WTC11 (cell line): ENCODE results near the gene HDAC7.

Source experiments
- ARID4B ChIP-seq: sonication (generic); formaldehyde crosslinking; IDR thresholded peaks from 2 replicates; pipeline ENCODE4 v1.8.0; 2023; ENCODE audit warnings: missing genetic modification reagents, mild to moderate bottlenecking, borderline replicate concordance
- ATF2 ChIP-seq: sonication (generic); formaldehyde crosslinking; IDR thresholded peaks from 2 replicates; pipeline ENCODE4 v1.8.1; 2022; ENCODE audit warnings: low read depth, missing genetic modification reagents, borderline replicate concordance
- CBFB ChIP-seq: sonication (generic); formaldehyde crosslinking; IDR thresholded peaks from 2 replicates; pipeline ENCODE4 v1.8.1; 2022; ENCODE audit warnings: mild to moderate bottlenecking, low read depth, missing genetic modification reagents
- CREM ChIP-seq: sonication (generic); formaldehyde crosslinking; IDR thresholded peaks from 2 replicates; pipeline ENCODE4 v1.8.1; 2022; ENCODE audit warnings: mild to moderate bottlenecking, missing genetic modification reagents, moderate library complexity
- CTCF ChIP-seq: fragments of 200-600 bp; IDR thresholded peaks from 2 replicates; pipeline ENCODE4 v1.8.0; 2022; ENCODE audit warnings: antibody characterized with exemption
- GABPB1 ChIP-seq: sonication (generic); formaldehyde crosslinking; IDR thresholded peaks from 2 replicates; pipeline ENCODE4 v1.8.1; 2023; ENCODE audit warnings: mild to moderate bottlenecking, missing genetic modification reagents
- NFE2L1 ChIP-seq: sonication (generic); formaldehyde crosslinking; IDR thresholded peaks from 2 replicates; pipeline ENCODE4 v1.8.1; 2023; ENCODE audit warnings: missing genetic modification reagents
- SP1 ChIP-seq: sonication (generic); formaldehyde crosslinking; conservative IDR thresholded peaks from 2 replicates; pipeline ENCODE4 v1.8.1; 2022; ENCODE audit warnings: missing genetic modification reagents
- TCF7 ChIP-seq: sonication (generic); formaldehyde crosslinking; IDR thresholded peaks from 2 replicates; pipeline ENCODE4 v1.8.0; 2022; ENCODE audit warnings: mild to moderate bottlenecking, low read depth, missing genetic modification reagents, moderate library complexity
- USF2 ChIP-seq: sonication (generic); formaldehyde crosslinking; IDR thresholded peaks from 2 replicates; pipeline ENCODE4 v1.8.1; 2023; ENCODE audit warnings: mild to moderate bottlenecking, missing genetic modification reagents, moderate library complexity
- TF ChIP-seq, protein P1 (sequence below): sonication (generic); formaldehyde crosslinking; IDR thresholded peaks from 2 replicates; pipeline ENCODE4 v1.8.0; 2023; ENCODE audit warnings: missing genetic modification reagents
- TF ChIP-seq, protein P2 (sequence below): sonication (generic); formaldehyde crosslinking; IDR thresholded peaks from 2 replicates; pipeline ENCODE4 v1.8.1; 2023; ENCODE audit warnings: mild to moderate bottlenecking, missing genetic modification reagents, moderate library complexity
- TF ChIP-seq, protein P3 (sequence below): sonication (generic); formaldehyde crosslinking; IDR thresholded peaks from 2 replicates; pipeline ENCODE4 v1.8.0; 2022; ENCODE audit warnings: mild to moderate bottlenecking, missing genetic modification reagents
- TF ChIP-seq, protein P4 (sequence below): sonication (generic); formaldehyde crosslinking; IDR thresholded peaks from 2 replicates; pipeline ENCODE4 v1.8.0; 2022; ENCODE audit warnings: mild to moderate bottlenecking, missing genetic modification reagents

DNA sequence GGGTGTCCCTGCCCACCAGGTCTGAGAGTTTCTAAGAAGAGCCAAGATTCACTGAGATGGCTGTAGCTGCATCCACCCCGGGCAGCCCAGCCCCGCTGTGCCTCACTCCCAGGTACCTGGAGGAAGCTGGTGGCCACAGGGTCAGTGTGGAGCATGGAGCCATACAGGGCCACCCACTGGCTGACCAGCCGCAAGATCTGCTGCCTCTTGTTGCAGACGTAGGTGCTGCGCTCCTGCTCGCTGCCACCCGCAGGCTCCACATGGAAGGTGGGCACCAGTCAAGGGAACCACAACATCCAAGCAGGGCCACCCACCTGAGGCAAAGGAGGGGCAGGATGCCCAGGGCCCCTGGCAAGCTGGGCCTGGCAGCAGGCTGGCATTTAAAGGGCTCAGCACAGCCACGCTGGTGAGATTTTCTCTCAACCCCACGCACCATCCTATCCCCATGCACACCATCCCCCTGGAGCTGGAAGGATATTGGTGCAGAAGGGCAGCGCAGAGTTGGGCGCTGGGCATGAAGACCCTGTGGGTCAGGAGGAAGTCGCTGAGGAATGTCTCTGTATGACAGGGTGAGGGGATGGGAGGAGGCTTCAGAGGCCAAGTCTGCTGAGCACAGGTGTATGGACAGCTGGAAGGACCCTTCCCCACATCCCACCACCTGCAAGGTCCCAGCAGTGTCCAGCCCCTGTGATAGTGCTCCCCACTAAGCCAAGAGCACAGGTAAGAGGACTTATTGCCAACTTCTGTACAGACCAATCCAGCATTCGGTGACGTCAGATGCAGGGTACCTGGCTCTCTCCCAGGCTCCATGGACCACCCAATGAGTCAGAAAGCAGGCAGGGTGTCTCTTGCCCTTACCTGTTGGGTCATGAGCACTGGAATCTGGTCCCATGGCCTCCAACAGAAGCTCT, 71.9 kb downstream of the HDAC7 start:
- no peak for TF ChIP-seq CTCF
- no peak for TF ChIP-seq NFE2L1 (CRISPR knock-in tag)
- TF ChIP-seq, protein P1, sequence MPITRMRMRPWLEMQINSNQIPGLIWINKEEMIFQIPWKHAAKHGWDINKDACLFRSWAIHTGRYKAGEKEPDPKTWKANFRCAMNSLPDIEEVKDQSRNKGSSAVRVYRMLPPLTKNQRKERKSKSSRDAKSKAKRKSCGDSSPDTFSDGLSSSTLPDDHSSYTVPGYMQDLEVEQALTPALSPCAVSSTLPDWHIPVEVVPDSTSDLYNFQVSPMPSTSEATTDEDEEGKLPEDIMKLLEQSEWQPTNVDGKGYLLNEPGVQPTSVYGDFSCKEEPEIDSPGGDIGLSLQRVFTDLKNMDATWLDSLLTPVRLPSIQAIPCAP, result no peak
- TF ChIP-seq, protein P2, sequence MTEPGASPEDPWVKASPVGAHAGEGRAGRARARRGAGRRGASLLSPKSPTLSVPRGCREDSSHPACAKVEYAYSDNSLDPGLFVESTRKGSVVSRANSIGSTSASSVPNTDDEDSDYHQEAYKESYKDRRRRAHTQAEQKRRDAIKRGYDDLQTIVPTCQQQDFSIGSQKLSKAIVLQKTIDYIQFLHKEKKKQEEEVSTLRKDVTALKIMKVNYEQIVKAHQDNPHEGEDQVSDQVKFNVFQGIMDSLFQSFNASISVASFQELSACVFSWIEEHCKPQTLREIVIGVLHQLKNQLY, result no peak
- TF ChIP-seq CREM (CRISPR knock-in tag), result no peak
- TF ChIP-seq TCF7, result no peak
- no peak for TF ChIP-seq ARID4B (CRISPR knock-in tag)
- no peak for TF ChIP-seq ATF2 (CRISPR knock-in tag)
- TF ChIP-seq, protein P3, sequence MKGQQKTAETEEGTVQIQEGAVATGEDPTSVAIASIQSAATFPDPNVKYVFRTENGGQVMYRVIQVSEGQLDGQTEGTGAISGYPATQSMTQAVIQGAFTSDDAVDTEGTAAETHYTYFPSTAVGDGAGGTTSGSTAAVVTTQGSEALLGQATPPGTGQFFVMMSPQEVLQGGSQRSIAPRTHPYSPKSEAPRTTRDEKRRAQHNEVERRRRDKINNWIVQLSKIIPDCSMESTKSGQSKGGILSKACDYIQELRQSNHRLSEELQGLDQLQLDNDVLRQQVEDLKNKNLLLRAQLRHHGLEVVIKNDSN (CRISPR knock-in tag), result no peak
- no peak for TF ChIP-seq USF2 (CRISPR knock-in tag)
- TF ChIP-seq GABPB1 (CRISPR knock-in tag), result no peak
- TF ChIP-seq, protein P4, sequence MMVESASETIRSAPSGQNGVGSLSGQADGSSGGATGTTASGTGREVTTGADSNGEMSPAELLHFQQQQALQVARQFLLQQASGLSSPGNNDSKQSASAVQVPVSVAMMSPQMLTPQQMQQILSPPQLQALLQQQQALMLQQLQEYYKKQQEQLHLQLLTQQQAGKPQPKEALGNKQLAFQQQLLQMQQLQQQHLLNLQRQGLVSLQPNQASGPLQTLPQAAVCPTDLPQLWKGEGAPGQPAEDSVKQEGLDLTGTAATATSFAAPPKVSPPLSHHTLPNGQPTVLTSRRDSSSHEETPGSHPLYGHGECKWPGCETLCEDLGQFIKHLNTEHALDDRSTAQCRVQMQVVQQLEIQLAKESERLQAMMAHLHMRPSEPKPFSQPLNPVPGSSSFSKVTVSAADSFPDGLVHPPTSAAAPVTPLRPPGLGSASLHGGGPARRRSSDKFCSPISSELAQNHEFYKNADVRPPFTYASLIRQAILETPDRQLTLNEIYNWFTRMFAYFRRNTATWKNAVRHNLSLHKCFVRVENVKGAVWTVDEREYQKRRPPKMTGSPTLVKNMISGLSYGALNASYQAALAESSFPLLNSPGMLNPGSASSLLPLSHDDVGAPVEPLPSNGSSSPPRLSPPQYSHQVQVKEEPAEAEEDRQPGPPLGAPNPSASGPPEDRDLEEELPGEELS (CRISPR knock-in tag), result no peak
- TF ChIP-seq CBFB (CRISPR knock-in tag), result no peak
- TF ChIP-seq SP1 (CRISPR knock-in tag), result no peak
